Nucleus accumbens (tissue), 56 donors: ENCODE data around the gene COPB2.

Experiments used
- DNase-seq, 56 donors: peaks; one replicate each; lab custom pipeline; 2025; lab: John Stamatoyannopoulos, UW

The COPB2 gene

DNA sequence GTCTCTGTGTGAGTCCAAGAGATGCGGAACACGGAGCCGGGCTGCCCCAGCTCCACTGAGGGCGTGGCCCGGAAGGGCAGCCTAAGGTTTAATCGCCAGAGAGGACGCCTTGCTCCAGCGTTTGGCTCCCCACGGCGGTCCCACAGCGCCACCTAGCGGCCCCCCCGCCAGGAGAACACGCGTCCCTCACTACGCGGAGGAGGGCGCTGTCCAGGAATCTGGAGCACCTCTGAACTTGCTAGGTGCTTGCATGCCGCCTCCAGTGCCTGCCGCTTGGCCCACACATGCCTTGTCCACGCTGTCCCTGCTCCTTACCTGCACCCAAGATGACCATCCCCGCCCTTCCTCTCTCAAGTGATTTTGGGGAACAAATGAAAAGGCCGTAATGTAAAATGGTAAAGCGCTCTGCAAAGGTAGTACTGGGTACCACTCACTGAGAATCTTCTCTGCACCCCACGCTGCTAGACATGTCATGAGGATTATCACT lies 60.0 kb downstream of the COPB2 start:
- peak in 52 of 56 donors; percentile 8 to 90 (median 68) for DNase-seq

- no peak for DNase-seq
Observed at GRCh38 chr3:139328356-139328755, 61.1 kb downstream of the COPB2 start.

DNA sequence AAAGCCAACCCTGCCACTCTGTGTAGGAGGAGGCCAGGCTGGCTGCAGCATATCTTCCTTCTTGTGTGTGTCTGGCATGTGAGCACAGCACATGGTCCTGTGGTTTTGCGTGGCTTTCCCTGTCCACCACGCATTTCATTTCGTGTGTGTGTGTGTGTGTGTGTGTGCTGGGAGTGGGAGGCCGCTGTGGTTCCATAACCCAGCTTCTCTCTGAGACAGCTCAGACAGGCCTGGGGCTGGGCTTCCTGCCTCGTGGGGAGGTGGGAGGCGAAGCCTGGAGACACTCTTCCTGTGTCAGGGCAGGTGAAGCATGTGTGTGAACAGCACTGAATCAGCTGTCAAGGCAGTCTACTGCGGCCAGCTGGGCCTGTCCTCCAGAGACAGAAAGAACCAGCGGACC lies 61.6 kb downstream of the COPB2 start:
- DNase-seq = no peak

GRCh38 chr3:139327231-139327630 lies 62.2 kb downstream of the COPB2 start:
- no peak for DNase-seq

- no peak for DNase-seq
Observed at GRCh38 chr3:139326707-139327106, 62.7 kb downstream of the COPB2 start.

DNA sequence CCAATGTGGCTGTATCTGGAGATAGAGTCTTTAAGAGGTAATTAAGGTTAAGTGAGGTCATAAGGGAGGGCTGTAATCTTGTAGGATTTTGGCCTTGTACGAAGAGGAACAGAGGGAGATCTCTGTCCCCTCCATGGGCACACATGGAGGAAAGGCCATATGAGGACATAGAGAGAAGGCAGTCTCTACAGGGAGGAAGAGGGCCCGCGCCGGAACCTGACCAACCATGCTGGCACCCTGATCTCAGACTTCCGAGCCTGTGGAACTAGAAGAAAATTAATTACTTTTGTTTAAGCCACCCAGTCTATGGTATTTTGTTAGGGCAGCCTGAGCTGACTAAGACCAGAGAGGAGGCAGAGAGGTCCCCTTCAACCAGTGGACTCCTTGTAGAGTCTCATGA lies 63.3 kb downstream of the COPB2 start:
- DNase-seq = no peak

- no peak for DNase-seq
Observed at GRCh38 chr3:139325551-139325950, 63.9 kb downstream of the COPB2 start.

DNA sequence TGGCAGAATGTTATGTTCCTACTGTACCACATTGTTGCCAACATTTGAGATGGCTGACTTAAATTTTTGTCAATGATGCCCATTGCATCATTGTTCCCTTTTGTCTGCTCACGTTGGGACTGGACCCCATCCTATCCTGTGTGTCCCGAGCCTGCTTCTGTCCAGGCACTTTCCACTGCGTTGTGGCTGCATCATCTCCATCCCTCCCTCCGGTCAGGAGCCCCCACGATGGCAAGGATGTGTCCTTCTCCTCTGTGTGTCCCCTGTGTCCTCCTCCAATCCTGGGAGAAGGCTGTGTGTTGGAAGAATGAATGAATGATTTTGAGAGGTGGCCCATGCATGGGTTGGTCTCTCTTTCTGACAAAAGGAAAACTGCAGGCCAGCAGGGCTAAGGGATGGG lies 65.0 kb downstream of the COPB2 start:
- DNase-seq = no peak

- no peak for DNase-seq
Observed at GRCh38 chr3:139323146-139323545, 66.3 kb downstream of the COPB2 start.

DNA sequence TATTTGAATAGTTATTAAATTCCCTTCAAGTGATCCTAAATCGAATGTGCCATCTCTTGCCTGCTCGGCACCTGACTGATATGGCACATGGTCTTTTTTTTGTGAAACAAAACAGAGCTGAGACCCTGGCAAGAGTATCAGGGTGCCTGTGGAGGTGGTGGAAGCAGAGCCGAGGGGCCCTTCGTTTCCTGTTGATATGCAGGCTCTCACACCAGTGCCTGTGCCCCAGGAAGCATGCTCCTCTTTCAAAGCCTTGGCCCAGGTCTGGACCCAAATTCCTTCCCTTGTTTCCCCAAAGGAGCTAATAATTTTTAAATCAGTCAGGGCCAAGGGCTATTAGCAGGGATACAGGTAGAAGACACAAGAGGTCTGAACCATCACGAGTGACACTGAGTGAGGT lies 67.1 kb downstream of the COPB2 start:
- no peak for DNase-seq

GRCh38 chr3:139320551-139321309 lies 68.7 kb downstream of the COPB2 start:
- DNase-seq = no peak

DNA sequence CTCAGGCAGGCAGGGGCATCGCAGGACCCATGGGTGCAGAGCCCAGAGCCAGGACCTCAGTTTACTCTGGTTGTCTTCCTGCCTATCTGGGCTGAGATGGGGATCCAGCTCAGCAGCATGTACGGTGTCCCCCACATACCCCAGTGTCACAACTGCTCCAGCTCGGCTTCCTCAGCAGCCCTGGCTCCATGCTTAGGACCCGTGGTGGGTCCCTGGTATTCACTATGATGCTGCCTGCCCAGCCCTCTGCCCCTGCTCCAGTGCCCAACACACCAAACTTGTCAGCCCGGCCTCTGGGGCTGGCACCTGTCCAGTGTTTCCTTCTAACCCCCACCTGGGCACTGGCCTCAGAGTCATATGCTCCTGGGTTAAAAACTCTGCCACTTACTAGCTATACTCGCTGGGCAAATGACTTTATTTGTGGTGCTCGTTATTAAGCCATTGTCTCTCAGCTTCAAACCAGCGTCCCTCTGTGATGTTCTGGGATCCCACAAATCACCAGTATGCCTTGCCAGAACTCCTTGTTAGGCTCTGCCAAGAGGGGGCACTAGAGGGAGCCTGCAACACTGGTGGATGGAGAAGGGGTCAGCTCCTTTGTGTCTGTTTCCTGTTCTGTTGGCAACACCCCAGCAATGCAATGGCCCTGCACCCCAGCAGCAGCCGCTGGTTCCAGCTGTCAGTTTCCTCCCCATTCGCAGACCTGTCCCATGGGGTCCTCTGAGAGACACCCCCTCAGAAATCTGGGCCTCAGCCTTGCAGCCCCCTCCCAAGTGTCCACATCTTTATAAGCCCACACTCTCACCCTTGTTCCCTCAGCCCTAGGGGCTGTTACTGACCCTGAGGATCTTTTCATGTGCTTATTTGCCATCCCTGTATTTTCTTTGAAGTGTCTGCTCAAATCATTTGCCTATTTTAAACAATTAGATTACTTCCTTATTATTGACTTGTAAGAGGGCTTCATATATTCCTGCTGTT lies 69.7 kb downstream of the COPB2 start:
- DNase-seq = no peak

DNA sequence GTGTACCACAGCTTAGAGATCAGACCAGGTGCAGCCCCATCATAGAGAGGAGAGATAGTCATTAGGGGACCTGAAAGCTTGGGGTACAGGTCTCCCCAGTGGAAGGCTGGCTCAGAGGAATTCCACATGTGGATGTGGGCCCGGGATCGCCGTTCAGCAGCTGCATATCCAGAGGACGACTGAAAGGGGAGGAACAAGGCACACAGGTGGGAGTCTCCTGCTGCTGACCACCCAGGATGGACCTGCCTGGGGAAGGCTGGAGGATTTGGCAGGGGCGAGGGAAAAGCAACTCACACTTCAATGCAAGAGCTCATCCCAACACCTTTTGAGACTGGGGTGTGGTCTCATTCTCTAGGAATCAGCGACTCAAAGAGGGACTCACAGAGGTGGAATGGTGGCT lies 70.6 kb downstream of the COPB2 start:
- no peak for DNase-seq

GRCh38 chr3:139318431-139318816 lies 71.0 kb downstream of the COPB2 start:
- DNase-seq = no peak

- no peak for DNase-seq
Observed at GRCh38 chr3:139317660-139318430, 71.6 kb downstream of the COPB2 start.

DNA sequence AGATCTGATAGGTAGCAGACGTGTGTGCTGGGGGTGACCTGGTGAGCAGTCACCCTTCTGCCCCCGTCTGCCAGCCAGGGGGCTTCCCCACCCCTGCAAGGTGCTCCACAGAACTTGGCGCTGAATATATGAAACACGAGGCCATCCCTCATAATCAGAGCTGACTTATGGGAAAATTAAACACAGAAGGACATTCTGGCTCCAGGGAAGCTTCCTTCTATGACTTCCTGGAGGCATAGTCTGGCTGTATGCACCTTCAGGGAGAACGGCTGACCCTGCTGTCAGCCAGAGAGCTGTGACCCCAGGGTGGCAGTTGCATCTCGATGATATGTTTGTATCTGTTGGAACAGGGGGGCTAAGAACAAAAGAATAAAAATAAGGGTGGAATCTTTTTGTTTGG lies 72.2 kb downstream of the COPB2 start:
- no peak for DNase-seq

- no peak for DNase-seq
Observed at GRCh38 chr3:139313921-139314320, 75.5 kb downstream of the COPB2 start.

DNA sequence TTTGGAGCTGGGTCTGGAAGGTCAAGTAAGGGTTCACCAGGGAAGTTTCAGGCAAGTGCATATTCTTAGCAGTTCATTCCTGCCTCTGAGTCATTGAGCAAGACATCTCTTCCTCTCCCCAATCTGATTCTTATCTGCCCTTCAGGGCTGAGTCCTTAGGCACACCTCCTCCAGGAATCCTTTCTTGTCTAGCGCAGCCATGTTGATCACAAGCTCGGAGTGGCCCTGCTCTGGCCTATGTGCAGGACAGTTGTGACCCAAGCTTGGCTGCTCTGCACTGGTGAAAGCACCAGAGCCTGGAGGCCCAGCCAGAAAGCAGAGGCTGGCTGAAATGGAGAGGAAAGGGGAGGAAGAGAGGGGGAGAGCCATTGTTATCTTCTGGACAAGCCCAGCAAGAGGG lies 76.5 kb downstream of the COPB2 start:
- no peak for DNase-seq

- DNase-seq = no peak
Observed at GRCh38 chr3:139312416-139312815, 77.0 kb downstream of the COPB2 start.

- no peak for DNase-seq
Observed at GRCh38 chr3:139311557-139311956, 77.9 kb downstream of the COPB2 start.

DNA sequence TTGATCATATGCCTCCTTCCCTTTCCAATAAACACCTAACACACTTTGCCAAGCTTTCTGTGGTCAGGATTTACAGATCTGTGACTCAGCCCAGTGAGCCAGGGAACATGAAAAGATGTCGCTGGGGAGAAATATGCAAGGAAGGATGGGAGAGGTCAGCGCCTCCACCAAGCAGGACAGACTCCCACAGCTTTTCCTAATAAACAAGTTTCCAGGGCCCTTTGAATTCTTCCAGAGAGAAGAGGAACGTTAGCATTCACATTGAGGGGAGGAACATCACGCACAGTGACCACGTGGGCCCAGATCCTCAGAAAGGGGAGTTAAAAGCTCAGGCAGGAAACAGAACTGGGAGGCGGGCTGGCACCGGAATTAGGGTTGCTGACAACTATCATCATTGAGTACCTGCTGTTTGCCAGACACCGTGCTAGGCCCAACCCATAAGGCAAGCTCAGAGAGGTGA lies 78.9 kb downstream of the COPB2 start:
- DNase-seq = no peak
